Daoy (cell line): ENCODE data around the gene ACSM2B. TPM values are rescaled to one million over a fixed set of nuclear protein-coding genes. Genes with fewer than 3 reads are reported as not detected.
"Not testable (repeated sequence)": the region's sequence is repeated elsewhere in the genome, so short reads cannot be mapped to it uniquely, and the experiment has no call there.

Source experiments
- DNase-seq: peaks from one replicate; pipeline ENCODE4 v3.0.0-alpha.2; 2015; ENCODE audit warnings: low read depth
- total RNA-seq: library from RNA; depleted of rRNA; stranded (reverse); fragments of >200 nt; shearing (Covaris generic); gene quantifications from 2 replicates; pipeline ENCODE4 v1.2.3, GENCODE V29; 2014; rRNA removed

ACSM2B gene
- total RNA-seq, 1 experiment from 2014 or later = not detected

DNA sequence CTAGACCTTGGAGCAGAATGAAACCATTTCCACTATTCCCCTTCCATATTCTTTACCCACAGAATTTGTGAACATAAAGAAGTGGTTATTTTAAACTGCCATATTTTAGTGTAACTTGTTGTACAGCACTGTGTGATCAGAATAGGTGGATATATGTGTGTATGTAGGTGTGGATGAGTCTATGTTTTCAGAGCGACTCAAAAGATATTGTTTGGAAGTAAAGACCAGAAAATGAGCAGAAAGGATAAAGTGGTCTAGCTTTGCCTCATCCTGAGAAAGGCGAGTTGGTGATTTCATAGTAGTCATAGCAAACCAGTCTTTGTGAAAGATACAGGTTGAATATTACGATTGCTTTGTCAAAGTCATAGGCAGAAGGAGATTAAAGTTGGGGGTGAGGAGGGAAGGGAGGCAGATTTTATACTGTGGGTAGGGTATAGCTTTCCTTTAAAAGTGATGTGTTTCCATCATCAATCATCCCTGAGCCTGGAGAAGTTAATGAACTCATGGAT is 43.8 kb downstream of the ACSM2B start:
- DNase-seq = not testable (repeated sequence)

DNA sequence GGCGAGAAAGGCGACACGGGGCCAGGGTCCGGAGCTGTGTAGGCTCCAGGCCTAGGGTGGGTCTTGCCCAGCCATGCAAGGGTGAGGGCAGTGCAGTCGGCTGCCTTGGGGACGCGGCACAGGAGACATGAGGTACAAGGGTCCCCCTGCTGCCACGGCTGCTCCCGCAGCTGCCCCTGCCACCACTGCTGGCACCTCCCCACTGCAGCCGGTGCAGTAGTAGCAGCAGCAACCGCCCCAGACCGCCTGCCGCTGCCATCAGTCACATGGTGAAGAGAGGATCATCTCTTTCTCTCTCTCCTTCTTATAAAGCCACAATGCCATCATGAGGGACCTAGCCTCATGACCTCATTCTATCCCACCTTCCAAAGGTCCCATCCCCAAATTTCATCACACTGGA is 44.4 kb downstream of the ACSM2B start:
- not testable (repeated sequence) for DNase-seq

DNA sequence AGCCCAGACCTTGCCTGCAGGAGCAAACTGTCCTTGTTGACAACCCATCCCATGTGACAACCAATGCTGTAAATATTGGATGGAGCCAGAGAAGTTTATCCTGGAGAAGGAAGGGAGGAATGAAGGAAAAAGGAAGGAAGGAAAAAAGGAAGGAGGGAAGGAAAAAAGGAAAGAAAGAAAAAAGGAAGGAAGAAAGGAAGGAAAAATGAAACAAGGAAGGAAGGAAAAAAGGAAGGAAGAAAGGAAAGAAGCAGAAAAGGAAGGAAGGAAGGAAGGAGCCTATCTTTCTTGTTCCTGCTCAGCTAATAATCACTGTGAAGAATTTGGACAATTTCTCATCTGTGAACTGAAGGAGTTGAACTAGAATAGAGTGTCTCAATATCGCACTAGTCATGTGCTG is 56.1 kb downstream of the ACSM2B start:
- DNase-seq = no peak

DNA sequence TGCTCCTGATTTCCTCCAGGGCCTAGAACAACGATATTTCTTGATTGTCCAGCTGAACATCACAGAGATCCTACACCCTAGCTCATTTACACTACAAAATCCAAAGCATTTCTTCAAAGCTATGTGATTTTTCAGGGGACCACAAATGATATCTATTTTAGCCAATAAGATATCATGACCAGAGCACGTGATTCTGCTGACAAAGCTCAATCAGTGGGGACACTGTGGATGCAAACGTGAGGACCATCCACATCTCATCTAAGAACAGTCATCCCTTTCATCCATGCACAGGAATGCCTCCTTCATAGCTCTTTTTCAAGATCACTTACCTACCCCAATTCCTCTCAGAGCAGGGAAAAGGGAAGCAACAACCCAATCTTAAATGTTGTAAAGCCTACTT is 56.9 kb downstream of the ACSM2B start:
- no peak for DNase-seq

DNA sequence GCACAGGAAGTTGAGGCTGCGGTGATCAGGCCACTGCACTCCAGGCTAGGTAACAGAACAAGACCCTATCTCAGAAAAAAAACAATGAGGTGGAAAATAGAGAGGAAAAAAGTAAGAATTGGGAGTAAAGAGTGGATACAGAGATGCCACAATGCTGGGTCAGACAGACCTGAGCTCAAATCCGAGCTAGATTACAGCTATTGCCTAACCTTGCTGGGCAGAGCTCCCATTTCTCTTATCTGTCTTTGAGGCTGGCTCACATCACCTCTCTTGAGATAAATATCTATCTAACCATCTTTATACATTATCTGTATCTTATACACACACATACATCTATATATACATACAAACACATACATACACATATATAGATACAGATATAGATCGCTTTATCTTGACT is 59.0 kb downstream of the ACSM2B start:
- DNase-seq = no peak

DNA sequence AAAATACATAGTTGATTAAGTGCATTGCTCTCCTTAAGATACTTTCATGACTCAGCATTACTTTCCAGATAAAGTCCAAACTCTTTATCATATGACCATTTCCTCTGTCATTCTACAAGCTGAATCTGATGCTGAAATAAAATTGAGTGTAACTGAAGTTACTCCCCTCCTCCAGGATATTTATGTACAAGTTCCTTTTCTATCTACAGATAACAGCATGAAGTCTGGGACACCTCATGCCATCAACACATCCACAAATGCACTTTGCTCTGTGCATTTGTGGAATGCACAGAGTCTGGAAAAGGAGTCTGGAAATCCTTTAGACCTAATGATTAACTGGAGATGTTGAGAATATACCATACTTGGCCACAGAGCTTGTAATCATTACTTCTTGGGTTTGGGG is 60.5 kb downstream of the ACSM2B start:
- DNase-seq = no peak

DNA sequence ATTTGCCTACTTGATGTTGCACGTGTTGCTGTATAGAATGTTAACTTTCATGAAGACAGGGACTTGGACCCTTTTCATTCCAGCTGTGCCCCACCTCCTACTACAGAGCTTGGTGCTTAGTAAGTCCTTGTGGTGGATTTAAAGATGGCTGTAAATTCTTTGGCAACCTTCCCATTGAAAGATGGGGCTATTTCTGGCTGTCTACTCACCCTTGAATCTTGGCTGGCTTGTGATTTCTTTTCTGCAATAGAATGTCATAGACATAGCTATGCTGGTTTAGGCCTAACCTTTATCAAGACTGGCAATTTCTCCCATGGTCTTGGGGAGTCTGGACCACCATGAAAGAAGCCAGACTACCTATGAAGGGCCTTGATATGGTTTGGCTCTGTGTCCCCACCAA is 65.8 kb downstream of the ACSM2B start:
- DNase-seq = peak; percentile 1

DNA sequence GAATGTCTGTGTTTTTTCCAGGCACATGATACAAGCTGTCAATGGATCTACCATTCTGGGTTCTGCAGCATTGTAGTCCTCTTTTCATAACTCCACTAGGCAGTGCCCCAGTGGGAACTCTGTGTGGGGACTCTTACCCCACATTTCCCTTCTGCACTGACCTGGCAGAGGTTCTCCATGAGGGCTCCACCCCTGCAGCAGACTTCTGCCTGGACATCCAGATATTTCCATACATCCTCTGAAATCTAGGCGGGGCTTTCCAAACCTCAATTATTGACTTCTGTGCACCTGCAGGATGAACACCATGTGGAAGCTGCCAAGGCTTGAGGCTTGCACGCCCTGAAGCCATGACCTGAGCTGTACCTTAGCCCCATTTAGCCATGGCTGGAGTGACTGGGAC is 68.9 kb downstream of the ACSM2B start:
- DNase-seq = no peak

DNA sequence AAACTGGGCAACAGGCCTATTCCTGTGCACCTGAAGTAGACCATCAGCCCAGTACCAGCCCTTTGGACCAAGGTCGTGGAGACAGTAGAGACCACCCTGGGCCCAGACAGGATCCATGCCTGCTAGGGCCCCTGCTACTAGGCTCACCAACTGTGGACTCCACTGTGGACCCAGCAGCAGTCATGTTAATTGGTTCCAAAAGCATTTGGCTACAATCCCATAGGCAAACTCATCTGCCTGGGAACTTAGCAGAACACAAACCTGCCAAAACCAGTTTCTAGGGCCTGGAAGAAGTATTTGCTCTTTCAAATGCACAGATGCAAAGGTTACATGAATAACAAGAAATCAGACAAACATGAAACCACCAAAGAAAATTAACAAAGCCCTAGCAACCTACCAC is 71.7 kb downstream of the ACSM2B start:
- DNase-seq = no peak

DNA sequence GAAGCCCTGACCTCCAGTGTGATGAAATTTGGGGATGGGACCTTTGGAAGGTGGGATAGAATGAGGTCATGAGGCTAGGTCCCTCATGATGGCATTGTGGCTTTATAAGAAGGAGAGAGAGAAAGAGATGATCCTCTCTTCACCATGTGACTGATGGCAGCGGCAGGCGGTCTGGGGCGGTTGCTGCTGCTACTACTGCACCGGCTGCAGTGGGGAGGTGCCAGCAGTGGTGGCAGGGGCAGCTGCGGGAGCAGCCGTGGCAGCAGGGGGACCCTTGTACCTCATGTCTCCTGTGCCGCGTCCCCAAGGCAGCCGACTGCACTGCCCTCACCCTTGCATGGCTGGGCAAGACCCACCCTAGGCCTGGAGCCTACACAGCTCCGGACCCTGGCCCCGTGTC is 84.7 kb downstream of the ACSM2B start:
- not testable (repeated sequence) for DNase-seq

DNA sequence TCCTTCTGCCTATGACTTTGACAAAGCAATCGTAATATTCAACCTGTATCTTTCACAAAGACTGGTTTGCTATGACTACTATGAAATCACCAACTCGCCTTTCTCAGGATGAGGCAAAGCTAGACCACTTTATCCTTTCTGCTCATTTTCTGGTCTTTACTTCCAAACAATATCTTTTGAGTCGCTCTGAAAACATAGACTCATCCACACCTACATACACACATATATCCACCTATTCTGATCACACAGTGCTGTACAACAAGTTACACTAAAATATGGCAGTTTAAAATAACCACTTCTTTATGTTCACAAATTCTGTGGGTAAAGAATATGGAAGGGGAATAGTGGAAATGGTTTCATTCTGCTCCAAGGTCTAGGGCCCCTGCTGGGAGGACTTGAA is 85.2 kb downstream of the ACSM2B start:
- DNase-seq = not testable (repeated sequence)

Other genes with a start within 250 kb of the ACSM2B start
- not detected in 2 replicates for gene GP2, start 248.9 kb downstream of the ACSM2B start, total RNA-seq
- not detected in 2 replicates for gene UMOD, start 223.7 kb downstream of the ACSM2B start, total RNA-seq
- 0.18 TPM in 1 of 2 replicates, not detected in the other for gene PDILT, start 171.6 kb downstream of the ACSM2B start, total RNA-seq
- 0.91 and 3.2 TPM in 2 replicates for gene ACSM5, start 166.8 kb downstream of the ACSM2B start, total RNA-seq
- not detected in 2 replicates for gene ACSM2A, start 124.8 kb downstream of the ACSM2B start, total RNA-seq
- not detected in 2 replicates for gene ACSM1, start 121.3 kb upstream of the ACSM2B start, total RNA-seq
- 47.7 and 63.0 TPM in 2 replicates for gene THUMPD1, start 165.5 kb upstream of the ACSM2B start, total RNA-seq
- 2.2 and 4.8 TPM in 2 replicates for gene ACSM3, start 187.6 kb upstream of the ACSM2B start, total RNA-seq
- gene ERI2, start 230.1 kb upstream of the ACSM2B start, total RNA-seq = 20.2 and 20.5 TPM in 2 replicates
- 4.7 and 17.3 TPM in 2 replicates for gene REXO5, start 230.2 kb upstream of the ACSM2B start, total RNA-seq